ENCODE measurements around the gene SYNE1. TPM values are rescaled to one million over a fixed set of nuclear protein-coding genes. Genes with fewer than 3 reads are reported as not detected.

Gene SYNE1
- total RNA-seq, 1 experiment from 2014 or later, result 3.0 TPM

GRCh38 chr6:152463164-152463563 lies 174.0 kb downstream of the SYNE1 start:
- Histone ChIP-seq H2AK5ac (ENCODE audit: insufficient read length, low read length) (no peak overlapping the region), H3T11ph (ENCODE audit: low read length) (no peak overlapping the region), H3K14ac (ENCODE audit: insufficient read depth, low read length) (no peak overlapping the region), H3K23me2 (ENCODE audit: insufficient read length, low read depth, low read length, poor library complexity, severe bottlenecking) (no peaks in the 10 kb centered on the region), H2BK5ac (ENCODE audit: insufficient read length, low read length) (no peak overlapping the region), H3K23ac (ENCODE audit: insufficient read length, low read depth, low read length) (no peak overlapping the region), H2AFZ (ENCODE audit: low read length) (no peak overlapping the region), H3K79me1 (ENCODE audit: insufficient read depth, low read depth, low read length, poor library complexity, severe bottlenecking) (no peaks in the 10 kb centered on the region), H2BK12ac (ENCODE audit: insufficient read length, low read depth, low read length) (no peak overlapping the region), H4K5ac (ENCODE audit: insufficient read length, low read depth, low read length) (no peak overlapping the region), H4K20me1 (ENCODE audit: control insufficient read depth, insufficient read depth, insufficient read length) (no peaks in the 10 kb centered on the region), H3K4me1 (ENCODE audit: insufficient read depth, low read length) (no peaks in the 10 kb centered on the region), H3K9ac (ENCODE audit: extremely low read depth, insufficient read length, low read length) (no peak overlapping the region), H3K27ac (ENCODE audit: insufficient read length, low read depth, low read length) (no peak overlapping the region), H3K4ac (ENCODE audit: low read depth, low read length) (no peak overlapping the region), H3K18ac (ENCODE audit: insufficient read length, low read depth, low read length) (no peak overlapping the region), H3K9me3 (ENCODE audit: control insufficient read depth, low read depth, low read length) (no peaks in the 10 kb centered on the region), H3K4me2 (ENCODE audit: insufficient read depth, insufficient read length, low read length) (no peak overlapping the region), H2BK20ac (ENCODE audit: low read depth, low read length, poor library complexity, severe bottlenecking) (no peak overlapping the region), H3K56ac (ENCODE audit: insufficient read length, low read depth, low read length) (no peak overlapping the region), H4K8ac (replicated peaks; ENCODE audit: insufficient read length, low read depth, low read length) (no peak overlapping the region), H3K79me2 (ENCODE audit: insufficient read depth, low read length) (no peaks in the 10 kb centered on the region), H4K91ac (ENCODE audit: insufficient read length, low read depth, low read length) (no peak overlapping the region), H3K27me3 (ENCODE audit: insufficient read depth, low read length) (no peaks in the 10 kb centered on the region), H2BK120ac (ENCODE audit: low read depth, low read length, poor library complexity, severe bottlenecking) (no peak overlapping the region), H2BK15ac (ENCODE audit: low read depth, low read length) (no peak overlapping the region)
- Mint-ChIP-seq H3K27me3 (ENCODE audit: low read depth) (no peaks in the 10 kb centered on the region), H3K27ac (no peak overlapping the region), H3K9me3 (no peaks in the 10 kb centered on the region), H3K4me1 (no peaks in the 10 kb centered on the region), H3K4me3 (no peak overlapping the region), H3K36me3 (ENCODE audit: insufficient read depth in 1 of 3, low read depth in 3 of 3) (no peaks in the 10 kb centered on the region)
- no peak for TF ChIP-seq CTCF (conservative IDR thresholded peaks at IDR 0.05)
- no peak for DNase-seq
- no CpG with 5 or more reads among the region's 7 CpGs for WGBS (ENCODE audit: extremely low coverage, insufficient read length, low lambda C conversion rate)
